Caki2 (cell line): ENCODE results near the gene COMMD2. TPM values are rescaled to one million over a fixed set of nuclear protein-coding genes. Genes with fewer than 3 reads are reported as not detected.

Experiments
- DNase-seq: peaks from one replicate; pipeline ENCODE4 v3.0.0-alpha.2; 2015; ENCODE audit warnings: low read depth
- in situ Hi-C: cut with HindIII; loops from 2 replicates; pipeline ENCODE4 v1.10.0; 2016; ENCODE audit warnings: low sequenced_read_pairs, low pct_unique_long_range_greater_than_20kb, mixed read lengths
- total RNA-seq: library from RNA; depleted of rRNA; stranded (reverse); fragments of >200 nt; shearing (Covaris generic); gene quantifications from 2 replicates; pipeline ENCODE4 v1.2.3, GENCODE V29; 2014; ENCODE audit warnings: low replicate concordance

Gene COMMD2
- total RNA-seq, 1 experiment from 2014 or later = 36.9 TPM

DNA sequence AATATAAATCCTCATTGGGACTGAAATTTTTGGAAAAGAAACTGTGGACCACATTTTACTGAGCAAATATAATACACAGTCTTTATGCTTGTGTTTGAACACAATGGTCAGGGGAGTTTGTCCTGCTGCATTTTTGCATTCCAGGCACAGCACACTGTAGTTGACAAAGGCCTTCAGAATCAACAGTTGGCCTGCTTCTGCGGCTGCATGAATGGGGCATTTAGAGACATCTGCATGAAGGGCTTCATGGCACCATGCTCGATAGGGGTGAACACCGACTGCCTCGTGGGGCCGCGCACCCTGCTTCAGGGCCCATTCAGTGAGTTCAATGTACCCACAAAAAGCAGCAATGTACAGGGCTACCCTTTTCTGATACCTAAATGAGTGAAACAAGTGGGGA, 15.4 kb upstream of the COMMD2 start:
- in situ Hi-C loops = no loop called here
- no peak for DNase-seq

DNA sequence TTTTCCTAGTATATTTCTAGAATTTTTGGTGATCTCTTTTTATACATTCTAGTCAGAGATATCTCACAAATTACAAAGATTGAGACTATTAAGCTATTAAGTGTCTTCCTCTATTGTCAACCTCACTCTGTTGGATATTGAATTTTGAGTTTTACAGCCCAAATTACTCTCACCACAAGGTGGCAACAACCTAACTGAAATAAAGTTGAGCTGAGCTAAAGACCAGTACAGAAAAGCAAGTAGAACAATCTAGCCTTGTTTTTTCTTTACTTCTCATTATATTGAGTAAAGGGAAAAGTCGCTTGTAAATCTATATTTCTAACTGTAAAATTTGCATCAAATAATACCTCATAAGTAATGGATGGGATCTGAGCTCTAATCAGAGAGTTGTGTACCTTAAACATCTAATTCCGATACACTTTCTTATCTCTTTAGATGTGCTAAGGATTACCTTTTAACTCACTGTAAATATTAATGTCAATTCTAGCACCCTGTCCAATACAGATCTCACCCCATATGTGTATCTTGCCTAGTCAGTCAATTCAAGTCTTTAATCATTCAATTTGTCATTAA, 13.6 kb upstream of the COMMD2 start:
- in situ Hi-C loops = no loop called here
- DNase-seq = peak; percentile 47

DNA sequence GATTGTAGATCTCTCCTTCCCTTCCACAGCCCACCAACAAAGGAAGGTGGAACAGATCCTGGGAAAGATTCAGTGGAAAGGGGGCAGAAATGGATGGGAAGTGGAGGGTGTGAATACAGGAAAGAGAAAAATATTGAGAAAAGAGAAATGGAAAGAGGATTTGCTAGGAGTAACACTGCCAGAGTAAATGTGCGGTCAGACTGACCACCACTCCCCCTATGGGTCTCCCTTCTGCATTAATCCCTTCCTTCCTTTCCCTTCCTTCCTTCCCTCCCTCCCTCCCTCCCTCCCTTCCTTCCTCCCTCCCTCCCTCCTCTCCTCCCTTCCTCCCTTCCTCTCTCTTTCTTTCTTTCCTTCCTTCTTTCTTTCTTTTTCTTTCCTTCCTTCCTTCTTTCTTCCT, 12.0 kb upstream of the COMMD2 start:
- in situ Hi-C loops = no loop called here
- DNase-seq = no peak

DNA sequence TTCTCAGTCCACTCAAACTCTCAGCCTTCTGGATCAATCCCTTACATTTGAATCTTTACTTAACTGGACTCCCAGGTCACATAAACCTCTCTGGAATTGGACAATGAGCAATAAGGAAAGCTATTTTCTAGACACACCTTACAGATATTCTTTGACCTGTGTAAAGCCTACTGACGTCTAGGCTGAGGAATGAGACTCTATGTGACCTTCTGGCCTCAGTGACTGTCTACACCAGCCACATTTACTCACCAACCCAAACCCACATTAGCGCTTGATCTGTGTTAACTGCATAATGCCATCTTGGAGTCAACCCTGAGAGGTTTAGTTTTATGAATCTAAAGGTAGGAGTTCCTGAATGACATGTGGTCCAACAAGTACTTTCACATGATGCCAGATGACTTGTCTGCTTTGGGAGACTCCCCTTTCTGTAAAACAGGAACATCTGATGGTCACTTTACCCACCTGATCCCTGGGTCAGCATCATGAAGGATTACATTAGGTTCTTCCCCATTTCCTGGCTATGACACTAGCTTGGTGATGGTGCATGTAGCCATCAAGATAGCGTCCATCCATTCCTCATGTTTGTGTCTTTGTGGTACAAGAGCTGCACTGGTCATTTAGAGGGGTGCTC, 11.4 kb upstream of the COMMD2 start:
- in situ Hi-C loops = no loop called here
- DNase-seq = no peak

DNA sequence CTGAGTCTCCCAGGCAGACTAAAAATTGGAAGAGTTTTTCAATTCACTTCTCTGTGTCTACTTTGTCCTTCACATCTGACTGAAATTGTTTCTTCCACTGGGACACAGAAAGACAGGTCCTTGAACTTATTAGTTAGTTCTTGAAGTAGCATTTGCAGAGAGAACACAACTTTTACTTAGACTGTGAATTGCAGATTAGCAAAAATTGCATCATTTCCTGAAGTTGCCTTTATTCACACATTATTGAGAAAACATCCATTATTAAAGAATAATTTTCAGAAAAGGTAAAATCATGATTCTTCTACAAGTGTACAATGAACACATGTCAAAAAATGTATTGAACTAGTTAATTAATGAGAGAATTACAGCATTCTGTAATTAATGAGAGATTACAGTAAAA, 1.4 kb upstream of the COMMD2 start:
- no peak for DNase-seq
- in situ Hi-C loops = no loop called here

DNA sequence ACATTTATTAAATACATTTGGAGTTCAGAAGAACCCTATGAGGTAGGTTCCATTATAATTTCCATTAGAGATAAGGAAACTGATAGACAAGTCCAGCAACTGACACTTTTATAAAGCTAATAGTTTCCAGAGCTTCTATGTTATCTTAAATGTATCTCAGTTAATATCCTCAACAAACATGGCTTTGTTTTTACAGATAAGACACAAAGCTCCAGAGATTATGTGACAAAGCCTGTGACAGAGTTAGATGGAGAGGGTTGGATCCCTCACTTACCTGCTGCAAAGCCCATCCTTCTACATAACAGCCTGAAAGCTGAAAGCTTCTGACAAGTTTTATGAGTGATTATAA, 473 bp upstream of the COMMD2 start:
- in situ Hi-C loops = no loop called here
- DNase-seq = no peak

DNA sequence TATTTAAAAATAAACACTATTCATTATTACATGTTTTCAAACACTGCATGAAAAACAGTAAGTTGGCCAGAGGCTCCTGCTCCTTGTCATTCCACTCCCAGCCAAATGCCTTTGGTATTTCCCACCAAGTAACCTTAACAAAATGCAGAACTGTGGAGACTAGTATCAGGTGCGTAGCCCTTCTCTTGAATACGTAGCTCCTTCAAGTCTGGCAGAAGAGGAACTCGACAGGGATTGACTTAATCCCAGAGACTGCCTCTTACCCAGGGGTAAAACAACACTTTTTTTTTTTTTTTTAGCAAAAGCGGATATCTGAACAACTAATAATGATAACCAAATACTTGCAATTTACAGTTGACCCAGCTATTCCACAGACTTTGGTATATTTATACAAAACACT, 738 bp downstream of the COMMD2 start:
- DNase-seq = no peak
- in situ Hi-C loops = no loop called here

DNA sequence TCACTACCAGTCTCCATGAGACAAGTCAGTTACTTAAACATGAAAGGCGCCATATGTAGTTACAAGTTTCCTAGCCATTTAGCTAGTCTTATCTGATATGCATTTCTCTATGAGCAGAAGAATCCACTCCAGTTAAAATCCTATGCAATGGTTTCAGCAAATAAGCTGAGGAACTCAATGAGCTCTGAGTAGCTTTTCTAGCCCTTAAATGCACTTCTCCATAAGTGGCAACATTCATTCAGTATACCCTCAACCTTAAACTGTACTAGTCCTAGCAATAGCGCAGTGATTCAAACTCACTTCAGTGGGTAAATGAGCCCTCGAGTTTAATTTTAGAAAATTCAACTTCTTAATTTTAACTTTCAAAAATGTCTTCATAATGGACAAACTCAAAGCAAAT, 7.7 kb downstream of the COMMD2 start:
- in situ Hi-C loops = no loop called here
- no peak for DNase-seq

DNA sequence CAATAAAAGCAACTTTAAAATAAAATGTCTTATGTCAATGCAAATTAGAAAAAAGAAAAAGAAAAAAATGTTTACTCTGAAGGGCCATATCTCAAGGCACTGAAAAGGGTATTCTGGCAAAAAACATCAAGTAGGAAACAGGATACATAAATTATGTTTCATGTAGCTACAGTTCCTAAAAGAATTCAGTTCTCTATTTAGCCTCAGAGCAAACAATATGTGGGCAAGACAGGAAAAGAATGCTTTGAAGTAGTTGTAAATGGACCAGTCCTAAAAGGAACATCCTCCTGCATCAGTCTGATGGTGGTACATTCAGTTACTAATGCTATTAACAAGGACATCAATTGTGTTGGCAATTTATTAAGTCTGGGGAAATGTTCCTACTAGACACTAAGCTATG, 8.1 kb downstream of the COMMD2 start:
- DNase-seq = no peak
- in situ Hi-C loops = no loop called here

DNA sequence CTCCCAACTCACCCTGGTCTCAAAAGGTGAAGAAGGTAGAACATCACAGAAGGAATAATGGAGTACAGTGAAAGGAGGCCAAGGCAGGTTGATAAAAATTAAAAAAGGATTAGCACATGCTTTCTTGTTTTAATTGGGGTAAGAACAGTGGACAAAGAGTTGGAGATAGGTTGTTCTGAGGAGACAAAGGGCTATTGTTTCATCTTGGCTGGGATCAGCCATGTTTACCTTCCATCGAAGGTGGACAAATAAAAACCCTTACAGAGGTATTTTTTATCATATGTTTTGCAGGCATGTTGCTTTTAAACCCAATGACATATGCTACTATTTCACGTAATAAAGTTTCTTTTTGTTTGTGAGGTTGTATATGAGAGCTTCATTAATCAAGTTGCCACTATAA, 12.9 kb downstream of the COMMD2 start:
- DNase-seq = no peak
- in situ Hi-C loops = no loop called here

DNA sequence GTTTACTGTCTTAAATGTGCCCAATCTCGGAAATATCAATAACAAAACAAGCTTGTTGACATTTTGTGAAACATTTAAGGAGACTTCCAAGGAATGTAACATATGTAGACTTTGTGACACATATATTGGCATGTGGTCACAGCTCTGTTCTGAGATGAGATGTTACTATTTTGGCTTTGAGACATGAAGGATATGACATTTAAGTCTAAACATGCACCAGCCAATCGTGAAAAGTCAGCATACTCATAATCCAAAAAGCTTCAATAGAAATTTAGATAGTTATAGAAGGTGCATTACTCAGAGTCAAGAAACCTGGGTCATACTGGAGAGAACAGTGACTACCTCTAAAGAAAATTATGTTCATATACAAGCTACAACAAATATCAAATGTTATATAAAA, 13.4 kb downstream of the COMMD2 start:
- in situ Hi-C loops = no loop called here
- DNase-seq = no peak

DNA sequence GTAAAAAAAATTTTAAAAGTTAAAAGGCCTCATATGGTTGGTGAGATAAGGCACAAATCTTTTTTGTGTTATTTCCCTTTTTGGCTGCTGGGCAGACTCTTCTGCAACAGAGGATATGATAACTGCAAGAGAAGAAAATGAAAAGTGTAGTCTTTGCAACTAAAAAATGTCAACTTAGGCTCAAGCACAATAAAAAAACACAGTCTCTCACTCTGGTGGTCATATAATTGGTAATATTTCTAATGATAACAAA, 15.4 kb downstream of the COMMD2 start:
- no peak for DNase-seq
- in situ Hi-C loops = no loop called here

DNA sequence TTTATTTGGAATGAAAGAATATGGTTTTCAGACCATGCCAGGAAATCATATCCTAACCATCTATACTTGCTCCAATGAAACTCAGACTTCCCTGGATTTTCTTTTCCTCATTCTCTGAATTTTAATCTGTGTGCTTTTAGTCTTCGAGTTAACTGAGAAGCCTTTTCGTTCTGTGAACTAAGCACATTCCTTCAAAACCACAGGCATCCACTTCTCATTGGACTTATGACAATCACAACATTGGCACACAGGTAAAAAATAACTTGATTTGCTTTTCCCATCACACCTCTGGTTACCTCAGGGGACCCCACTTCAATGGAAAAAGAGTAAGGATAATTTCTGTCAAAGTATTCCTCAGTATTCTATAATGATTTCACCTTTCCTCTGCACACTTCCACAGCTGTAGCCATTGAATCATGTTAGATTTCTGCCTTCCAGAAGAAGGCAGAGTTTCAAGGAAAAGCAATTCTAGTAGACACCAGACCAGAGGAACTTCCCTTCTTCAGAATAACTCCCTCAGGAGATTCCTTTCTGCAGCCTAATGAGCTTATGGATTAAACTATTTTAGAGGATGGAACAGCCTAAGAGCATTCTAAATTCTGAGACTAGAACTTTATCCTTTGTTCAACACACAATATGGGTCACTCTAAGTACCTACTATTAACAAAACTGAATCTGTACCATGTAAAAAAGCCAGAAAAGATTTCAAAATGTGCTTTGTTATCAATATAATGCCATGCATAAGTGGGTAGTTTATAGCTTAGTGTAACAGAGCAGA, 15.9 kb downstream of the COMMD2 start:
- in situ Hi-C loops = no loop called here
- DNase-seq = peak; percentile 83

DNA sequence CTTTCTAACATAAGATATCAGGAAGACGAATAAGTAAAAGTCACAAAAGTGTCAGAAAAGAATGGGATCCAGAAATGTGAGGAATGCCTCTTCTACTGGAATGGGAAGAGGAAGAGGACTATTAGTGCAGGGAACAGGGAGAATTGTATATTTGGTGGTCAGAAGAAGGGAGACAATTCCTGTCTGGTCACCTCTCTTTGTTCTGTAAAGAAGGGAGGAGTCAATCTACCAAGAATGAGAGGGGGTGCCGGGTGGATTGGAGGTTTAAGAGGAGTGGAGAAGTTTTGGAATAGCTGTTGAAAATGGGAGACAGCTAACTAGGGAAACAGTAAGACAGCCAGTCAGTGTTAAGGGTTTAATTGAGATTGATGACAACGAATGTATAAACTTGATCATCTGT, 20.1 kb downstream of the COMMD2 start:
- DNase-seq = no peak
- in situ Hi-C loops = no loop called here

DNA sequence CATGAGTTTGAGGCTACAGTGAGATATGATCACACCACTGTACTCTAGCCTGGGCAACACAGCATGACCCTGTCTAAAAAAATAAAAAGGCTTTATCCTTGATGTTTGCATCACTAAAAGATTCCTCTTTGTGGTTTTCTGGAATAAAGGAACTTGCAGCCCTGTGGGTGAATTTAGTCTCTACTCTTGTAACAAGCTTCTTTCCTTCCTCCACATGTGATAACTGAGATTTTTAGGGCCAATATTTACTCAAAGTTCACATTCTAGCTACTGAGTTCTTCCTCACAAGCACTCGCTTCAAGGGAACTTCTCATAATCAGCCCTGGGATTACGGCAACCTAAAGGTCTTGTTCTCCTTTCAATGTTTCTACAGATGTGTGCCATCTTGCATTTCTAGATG, 24.6 kb downstream of the COMMD2 start:
- in situ Hi-C loops = no loop called here
- no peak for DNase-seq

DNA sequence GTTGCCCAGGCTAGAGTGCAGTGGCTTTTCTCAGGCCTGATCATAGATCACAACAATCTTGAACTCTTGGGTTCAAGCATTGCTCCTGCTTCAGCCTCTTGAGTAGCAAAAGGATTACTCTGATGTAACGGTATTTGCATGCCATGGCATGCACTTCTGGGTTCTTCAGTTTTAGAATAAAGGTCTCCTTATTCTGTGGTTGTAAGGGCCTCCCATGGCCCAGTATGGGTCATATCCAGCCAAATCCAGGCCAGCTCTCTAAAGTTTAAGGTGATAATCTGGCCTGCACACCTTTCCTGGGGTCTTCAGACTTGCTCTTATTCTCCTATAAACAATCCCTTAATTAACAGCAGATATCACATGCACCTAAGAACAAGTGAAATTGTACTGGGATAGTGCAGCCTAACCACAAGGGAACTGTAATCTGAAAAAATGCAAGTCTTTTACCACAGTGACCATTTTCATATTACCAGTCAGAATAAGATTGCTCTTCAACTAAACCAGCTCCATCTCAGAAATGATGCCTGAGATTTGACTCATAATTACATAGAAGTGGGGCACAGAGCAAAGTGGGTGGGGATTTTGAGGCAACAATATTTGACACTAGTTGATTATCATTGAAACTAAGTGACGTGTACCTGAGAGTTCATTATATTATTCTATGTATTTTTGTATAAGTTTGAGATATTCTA, 25.4 kb downstream of the COMMD2 start:
- no peak for DNase-seq
- in situ Hi-C loops = no loop called here

DNA sequence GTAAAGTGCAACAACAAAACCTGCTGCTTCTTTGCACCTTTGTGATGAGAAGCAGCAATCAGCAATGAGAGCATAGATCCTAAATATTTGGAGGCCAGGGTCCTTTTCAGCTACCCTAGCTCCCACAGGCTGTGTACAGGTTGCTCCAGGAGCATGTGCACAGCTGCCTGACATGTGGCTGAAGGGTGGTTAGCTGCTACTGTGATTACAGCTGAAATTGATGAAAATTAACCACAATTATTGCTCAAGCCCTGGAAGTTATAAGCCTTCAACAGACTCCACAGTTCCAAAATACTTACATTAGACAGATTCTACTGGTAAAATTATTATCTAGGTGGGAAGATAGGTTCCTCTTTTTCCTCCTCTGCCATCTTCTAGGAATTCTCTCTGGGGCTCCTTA, 28.5 kb downstream of the COMMD2 start:
- in situ Hi-C loops = no loop called here
- DNase-seq = no peak

DNA sequence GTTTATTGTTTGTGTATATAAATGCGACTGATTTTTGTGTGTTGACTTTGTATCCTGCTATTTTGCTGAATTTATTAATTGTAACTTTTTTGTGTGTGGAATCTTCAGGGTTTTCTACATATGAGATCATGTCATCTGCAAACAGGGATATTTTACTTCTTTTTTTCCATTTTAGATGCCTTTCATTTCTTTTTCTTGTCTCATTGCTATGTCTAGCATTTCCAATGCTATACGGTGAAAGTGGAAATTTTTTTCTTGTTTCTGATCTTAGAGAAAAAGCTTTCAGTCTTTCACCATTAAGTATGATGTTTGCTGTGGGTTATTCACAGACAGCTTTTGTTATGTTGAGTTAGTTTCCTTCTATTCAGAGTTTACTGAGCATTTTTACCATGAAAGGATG, 31.4 kb downstream of the COMMD2 start:
- in situ Hi-C loops = no loop called here
- DNase-seq = no peak

DNA sequence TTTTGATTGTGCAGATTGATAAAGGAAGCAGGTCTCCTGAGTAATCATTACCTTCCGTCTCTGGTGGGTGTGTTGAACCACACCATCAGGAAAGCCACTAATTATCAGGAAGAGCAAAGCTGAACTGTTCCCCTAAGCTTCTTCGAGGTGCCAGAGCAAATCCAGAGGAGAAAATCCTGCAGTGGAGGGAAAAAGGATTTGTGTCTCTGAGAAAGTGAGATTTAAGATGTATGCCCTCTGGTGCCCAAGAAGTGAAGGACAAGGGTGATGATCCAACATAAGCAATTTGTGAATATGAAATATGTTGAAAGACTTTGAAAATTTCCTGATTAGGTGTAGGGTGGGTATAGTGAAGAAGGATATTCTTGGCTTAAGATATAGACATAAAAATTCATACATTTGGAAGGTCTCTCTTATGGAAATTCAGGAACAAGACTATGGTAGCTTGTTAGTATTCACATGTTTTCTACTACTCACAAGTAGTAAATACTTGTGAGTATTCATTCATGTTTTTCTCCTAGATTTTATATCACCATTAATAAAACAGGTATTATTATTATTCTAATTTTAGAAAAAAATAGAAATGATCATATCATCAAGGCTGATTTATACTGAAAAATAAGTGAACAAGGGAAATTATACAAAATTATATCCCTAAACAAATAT, 34.8 kb downstream of the COMMD2 start:
- in situ Hi-C loops = no loop called here
- peak; percentile 59 for DNase-seq
